Hippocampal formation (tissue), 2 donors: ENCODE results near the gene CEND1.

ENCODE experiments used
- DNase-seq, 2 donors: peaks; one replicate each; lab custom pipeline; 2025; lab: John Stamatoyannopoulos, UW

Gene CEND1

GRCh38 chr11:827146-827896 lies 37.4 kb upstream of the CEND1 start:
- no peak for DNase-seq

- no peak for DNase-seq
Observed at GRCh38 chr11:826836-827145, 36.9 kb upstream of the CEND1 start.

- DNase-seq: no peak
Observed at GRCh38 chr11:826227-826621, 36.3 kb upstream of the CEND1 start.

GRCh38 chr11:825366-826226 lies 35.7 kb upstream of the CEND1 start:
- DNase-seq: no peak

GRCh38 chr11:824942-825341 lies 35.1 kb upstream of the CEND1 start:
- DNase-seq: no peak

- peak in 1 of 2 donors; percentile 48 for DNase-seq
Observed at GRCh38 chr11:824292-824880, 34.5 kb upstream of the CEND1 start.

- DNase-seq: no peak
Observed at GRCh38 chr11:823441-824291, 33.8 kb upstream of the CEND1 start.

- DNase-seq: no peak
Observed at GRCh38 chr11:821512-822371, 31.9 kb upstream of the CEND1 start.

GRCh38 chr11:820655-821511 lies 31.0 kb upstream of the CEND1 start:
- DNase-seq: peak in 1 of 2 donors; percentile 32

GRCh38 chr11:819943-820649 lies 30.2 kb upstream of the CEND1 start:
- DNase-seq: peak; percentile 16 to 40

GRCh38 chr11:819129-819931 lies 29.4 kb upstream of the CEND1 start:
- DNase-seq: peak; percentile 85 to 92

GRCh38 chr11:818396-819128 lies 28.7 kb upstream of the CEND1 start, which contains the start of gene PNPLA2:
Gene PNPLA2 (plus strand): TSS chr11:818914. CDS start chr11:819719, 805 bp downstream.
- no peak for DNase-seq

GRCh38 chr11:816433-816779 lies 26.5 kb upstream of the CEND1 start:
- no peak for DNase-seq

GRCh38 chr11:815675-816432 lies 26.0 kb upstream of the CEND1 start:
- DNase-seq: no peak

GRCh38 chr11:813456-814096 lies 23.7 kb upstream of the CEND1 start:
- DNase-seq: no peak

GRCh38 chr11:813072-813455 lies 23.2 kb upstream of the CEND1 start:
- DNase-seq: no peak

GRCh38 chr11:812390-812789 lies 22.5 kb upstream of the CEND1 start:
- no peak for DNase-seq
